SK-N-SH (cell line): ENCODE data around the gene DEFB131B. TPM values are rescaled to one million over a fixed set of nuclear protein-coding genes. Genes with fewer than 3 reads are reported as not detected.

ENCODE experiments used
- CTCF ChIA-PET: fragments of 300-600, 350-600 bp; formaldehyde crosslinking; extraction: SDS; loops from one replicate; lab custom pipeline; 2021; lab: Yijun Ruan, JAX
- POLR2A ChIA-PET: fragments of 350-600 bp; sonication (Branson Sonifier 250); formaldehyde crosslinking; extraction: SDS; loops from one replicate; lab custom pipeline; 2020; ENCODE audit warnings: antibody characterized with exemption, inconsistent platforms; lab: Yijun Ruan, JAX
- DNase-seq: peaks from one replicate; pipeline ENCODE4 v3.0.0; 2012
- H2AFZ ChIP-seq: fragments of 200-600 bp; sonication (generic); 2 replicates; pipeline ENCODE4 v1.8.1; 2016; ENCODE audit warnings: antibody characterized with exemption, mild to moderate bottlenecking, low read depth
- H3F3A ChIP-seq: fragments of 200-600 bp; sonication (generic); replicated peaks from 2 replicates; pipeline ENCODE3; 2016; ENCODE audit warnings: antibody characterized with exemption, mild to moderate bottlenecking; ENCODE audit not compliant: insufficient read depth
- H3K27ac ChIP-seq, 2 experiments: fragments of 200-500 bp in 1 of 2; fragments of 200-600 bp in 1 of 2; sonication (Bioruptor generic) in 1 of 2; sonication (generic), shearing (Covaris generic) in 1 of 2; 2 replicates each; pipeline versions ENCODE4 v1.5.1 to v1.6.1; 2014 to 2016; ENCODE audit warnings: low read depth in 2 of 2, inconsistent platforms in 1 of 2, low read length in 1 of 2, mild to moderate bottlenecking in 1 of 2, mixed read lengths in 1 of 2
- H3K27me3 ChIP-seq: fragments of 200-600 bp; sonication (generic), shearing (Covaris generic); 2 replicates; pipeline ENCODE4 v1.6.1; 2016; ENCODE audit warnings: mixed run types; ENCODE audit not compliant: insufficient read depth
- H3K36me3 ChIP-seq, 2 experiments: fragments of 200-500 bp in 1 of 2; fragments of 200-600 bp in 1 of 2; sonication (Bioruptor generic) in 1 of 2; sonication (generic) in 1 of 2; replicated peaks in 1 of 2; 2 replicates each; pipeline versions ENCODE3 to v1.5.1; 2014 to 2016; ENCODE audit warnings: low read length in 1 of 2, mild to moderate bottlenecking in 1 of 2; ENCODE audit not compliant: insufficient read depth in 2 of 2, control insufficient read depth in 1 of 2
- H3K4me1 ChIP-seq, 2 experiments: fragments of 200-500 bp in 1 of 2; fragments of 200-600 bp in 1 of 2; sonication (Bioruptor generic) in 1 of 2; sonication (generic), shearing (Covaris generic) in 1 of 2; 2 replicates each; pipeline versions ENCODE4 v1.5.1 to v1.6.1; 2014 to 2016; ENCODE audit warnings: low read depth in 1 of 2, low read length in 1 of 2, mixed run types in 1 of 2; ENCODE audit not compliant: insufficient read depth in 2 of 2, control insufficient read depth in 1 of 2
- H3K4me2 ChIP-seq: fragments of 200-600 bp; sonication (generic), shearing (Covaris generic); 2 replicates; pipeline ENCODE4 v1.6.1; 2017; ENCODE audit warnings: mixed run types
- H3K4me3 ChIP-seq, 2 experiments: fragments of 200-500 bp in 1 of 2; fragments of 200-600 bp in 1 of 2; sonication (Bioruptor generic) in 1 of 2; sonication (generic), shearing (Covaris generic) in 1 of 2; 2 replicates each; pipeline versions ENCODE4 v1.5.1 to v1.8.1; 2014 to 2016; ENCODE audit warnings: low read depth in 2 of 2, inconsistent platforms in 1 of 2, low read length in 1 of 2, mild to moderate bottlenecking in 1 of 2, mixed read lengths in 1 of 2, moderate library complexity in 1 of 2
- H3K79me2 ChIP-seq: fragments of 200-600 bp; sonication (generic); 2 replicates; pipeline ENCODE4 v1.8.1; 2017; ENCODE audit warnings: mild to moderate bottlenecking; ENCODE audit not compliant: insufficient read depth
- H3K9ac ChIP-seq: fragments of 200-600 bp; sonication (generic); 2 replicates; pipeline ENCODE4 v1.6.1; 2017; ENCODE audit warnings: mixed run types
- H3K9me2 ChIP-seq: fragments of 200-600 bp; sonication (generic); 2 replicates; pipeline ENCODE4 v1.6.1; 2017; ENCODE audit warnings: mixed run types
- H3K9me3 ChIP-seq: fragments of 200-600 bp; sonication (generic); 2 replicates; pipeline ENCODE4 v1.6.1; 2017; ENCODE audit warnings: mixed run types, mild to moderate bottlenecking, moderate library complexity
- H4K20me1 ChIP-seq: fragments of 200-600 bp; sonication (generic); 2 replicates; pipeline ENCODE4 v1.6.1; 2017; ENCODE audit warnings: mild to moderate bottlenecking, mixed run types; ENCODE audit not compliant: insufficient read depth
- CHD2 ChIP-seq: fragments of 150-350 bp; IDR thresholded peaks from 2 replicates; pipeline ENCODE4 v1.6.1; 2018; ENCODE audit warnings: low read length; ENCODE audit not compliant: partially characterized antibody
- EP300 ChIP-seq, 2 experiments: IDR thresholded peaks; 2 replicates each; pipeline versions ENCODE4 v1.4.0 to v1.6.1; 2012; ENCODE audit warnings: borderline replicate concordance in 1 of 2, low read depth in 1 of 2, low read length in 1 of 2
- EZH2phosphoT487 ChIP-seq: fragments of 200-600 bp; sonication (generic); IDR thresholded peaks from 2 replicates; pipeline ENCODE4 v1.6.1; 2017; ENCODE audit warnings: low read depth, mixed run types, mild to moderate bottlenecking, antibody characterized with exemption, moderate library complexity, borderline replicate concordance
- MEF2A ChIP-seq: IDR thresholded peaks from 2 replicates; pipeline ENCODE4 v1.4.0; 2012; ENCODE audit warnings: low read depth, borderline replicate concordance
- NRF1 ChIP-seq: IDR thresholded peaks from 2 replicates; pipeline ENCODE4 v1.6.1; 2012; ENCODE audit warnings: low read depth, mild to moderate bottlenecking, low read length
- POLR2AphosphoS5 ChIP-seq: IDR thresholded peaks from 2 replicates; pipeline ENCODE4 v1.6.1; 2012; ENCODE audit warnings: low read depth, low read length
- RFX5 ChIP-seq: IDR thresholded peaks from 2 replicates; pipeline ENCODE4 v1.6.1; 2012; ENCODE audit warnings: mild to moderate bottlenecking, improper control_type of control experiment, low read length
- RXRA ChIP-seq: IDR thresholded peaks from 2 replicates; pipeline ENCODE4 v1.4.0; 2012; ENCODE audit warnings: low read depth, mild to moderate bottlenecking, borderline replicate concordance
- SIN3A ChIP-seq: IDR thresholded peaks from 2 replicates; pipeline ENCODE4 v1.6.1; 2012; ENCODE audit warnings: low read depth, mild to moderate bottlenecking, low read length, moderate library complexity, borderline replicate concordance
- WGBS: methylation state at CpG from one replicate; pipeline ENCODE4 v1.1.6; 2017; ENCODE audit warnings: low lambda C conversion rate; 5-methylcytosine and 5-hydroxymethylcytosine counted together
- polyA plus RNA-seq, 3 experiments: library from polyadenylated mRNA; depleted of rRNA; stranded (reverse); fragments of >200 nt; gene quantifications; 2 replicates each; pipeline ENCODE4 v1.2.3, GENCODE V29; 2012
- TF ChIP-seq, protein P1 (sequence below): IDR thresholded peaks from 2 replicates; pipeline ENCODE4 v1.6.1; 2012; ENCODE audit warnings: mild to moderate bottlenecking, low read depth, low read length, moderate library complexity
- TF ChIP-seq, protein P2 (sequence below): fragments of 150-350 bp; IDR thresholded peaks from 2 replicates; pipeline ENCODE4 v1.6.1; 2016; ENCODE audit warnings: mild to moderate bottlenecking, low read depth, low read length
- TF ChIP-seq, protein P3 (sequence below): IDR thresholded peaks from 2 replicates; pipeline ENCODE4; 2012
- TF ChIP-seq, protein P4 (sequence below): IDR thresholded peaks from 2 replicates; pipeline ENCODE4 v1.4.0; 2012; ENCODE audit warnings: low read depth
- TF ChIP-seq, protein P5 (sequence below): IDR thresholded peaks from 2 replicates; pipeline ENCODE4 v1.4.0; 2012; ENCODE audit warnings: low read depth, borderline replicate concordance
- TF ChIP-seq, protein P6 (sequence below): IDR thresholded peaks from 2 replicates; pipeline ENCODE4 v1.4.0; 2012; ENCODE audit warnings: low read depth, borderline replicate concordance

Gene DEFB131B
- polyA plus RNA-seq, 1 of the 3 experiments (the other 2 are of a cell fraction) = not detected

DNA sequence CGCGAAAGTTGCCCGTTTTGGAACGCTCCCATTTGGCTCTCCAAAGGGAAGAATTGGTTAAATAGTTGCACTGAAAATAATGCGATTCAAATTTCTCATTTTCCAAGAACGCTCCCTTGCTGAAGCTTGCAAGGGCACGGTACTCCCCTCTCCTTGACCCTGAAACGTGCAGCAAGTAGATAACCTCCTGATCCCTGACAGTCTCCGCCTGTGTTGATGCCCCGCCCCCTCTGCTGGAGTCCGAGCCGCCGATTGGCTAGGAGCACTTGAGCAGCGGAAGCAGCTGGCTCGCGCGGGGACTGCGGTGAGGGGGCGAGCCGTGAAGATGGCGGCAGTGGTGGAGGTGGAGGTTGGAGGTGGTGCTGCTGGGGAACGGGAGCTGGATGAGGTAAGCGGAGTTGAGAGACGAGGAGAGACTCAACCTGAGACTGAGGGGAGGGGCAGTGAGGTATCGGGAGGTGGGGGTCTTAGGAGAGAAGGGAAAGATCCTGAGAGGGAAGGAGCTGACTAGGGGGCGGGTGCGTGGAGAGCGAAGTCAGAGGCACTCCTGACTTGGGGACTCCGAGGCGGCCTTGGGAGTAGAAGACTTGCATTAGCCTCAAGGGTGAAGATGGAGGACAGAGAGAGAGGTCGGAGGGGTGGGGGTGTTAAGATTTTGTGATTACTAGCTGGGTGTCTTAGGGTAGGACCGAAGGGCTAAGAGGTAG is 50.6 kb downstream of the DEFB131B start, which contains the start of gene RNF121 (continued):
- TF ChIP-seq EZH2phosphoT487 = no peak
- TF ChIP-seq, protein P1, sequence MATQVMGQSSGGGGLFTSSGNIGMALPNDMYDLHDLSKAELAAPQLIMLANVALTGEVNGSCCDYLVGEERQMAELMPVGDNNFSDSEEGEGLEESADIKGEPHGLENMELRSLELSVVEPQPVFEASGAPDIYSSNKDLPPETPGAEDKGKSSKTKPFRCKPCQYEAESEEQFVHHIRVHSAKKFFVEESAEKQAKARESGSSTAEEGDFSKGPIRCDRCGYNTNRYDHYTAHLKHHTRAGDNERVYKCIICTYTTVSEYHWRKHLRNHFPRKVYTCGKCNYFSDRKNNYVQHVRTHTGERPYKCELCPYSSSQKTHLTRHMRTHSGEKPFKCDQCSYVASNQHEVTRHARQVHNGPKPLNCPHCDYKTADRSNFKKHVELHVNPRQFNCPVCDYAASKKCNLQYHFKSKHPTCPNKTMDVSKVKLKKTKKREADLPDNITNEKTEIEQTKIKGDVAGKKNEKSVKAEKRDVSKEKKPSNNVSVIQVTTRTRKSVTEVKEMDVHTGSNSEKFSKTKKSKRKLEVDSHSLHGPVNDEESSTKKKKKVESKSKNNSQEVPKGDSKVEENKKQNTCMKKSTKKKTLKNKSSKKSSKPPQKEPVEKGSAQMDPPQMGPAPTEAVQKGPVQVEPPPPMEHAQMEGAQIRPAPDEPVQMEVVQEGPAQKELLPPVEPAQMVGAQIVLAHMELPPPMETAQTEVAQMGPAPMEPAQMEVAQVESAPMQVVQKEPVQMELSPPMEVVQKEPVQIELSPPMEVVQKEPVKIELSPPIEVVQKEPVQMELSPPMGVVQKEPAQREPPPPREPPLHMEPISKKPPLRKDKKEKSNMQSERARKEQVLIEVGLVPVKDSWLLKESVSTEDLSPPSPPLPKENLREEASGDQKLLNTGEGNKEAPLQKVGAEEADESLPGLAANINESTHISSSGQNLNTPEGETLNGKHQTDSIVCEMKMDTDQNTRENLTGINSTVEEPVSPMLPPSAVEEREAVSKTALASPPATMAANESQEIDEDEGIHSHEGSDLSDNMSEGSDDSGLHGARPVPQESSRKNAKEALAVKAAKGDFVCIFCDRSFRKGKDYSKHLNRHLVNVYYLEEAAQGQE = peak; percentile 19; the same call in 1 of the 2 replicates
- peak; percentile 96 for TF ChIP-seq POLR2AphosphoS5
- no peak for TF ChIP-seq RXRA
- TF ChIP-seq, protein P2, sequence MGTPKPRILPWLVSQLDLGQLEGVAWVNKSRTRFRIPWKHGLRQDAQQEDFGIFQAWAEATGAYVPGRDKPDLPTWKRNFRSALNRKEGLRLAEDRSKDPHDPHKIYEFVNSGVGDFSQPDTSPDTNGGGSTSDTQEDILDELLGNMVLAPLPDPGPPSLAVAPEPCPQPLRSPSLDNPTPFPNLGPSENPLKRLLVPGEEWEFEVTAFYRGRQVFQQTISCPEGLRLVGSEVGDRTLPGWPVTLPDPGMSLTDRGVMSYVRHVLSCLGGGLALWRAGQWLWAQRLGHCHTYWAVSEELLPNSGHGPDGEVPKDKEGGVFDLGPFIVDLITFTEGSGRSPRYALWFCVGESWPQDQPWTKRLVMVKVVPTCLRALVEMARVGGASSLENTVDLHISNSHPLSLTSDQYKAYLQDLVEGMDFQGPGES = peak; percentile 93

DNA sequence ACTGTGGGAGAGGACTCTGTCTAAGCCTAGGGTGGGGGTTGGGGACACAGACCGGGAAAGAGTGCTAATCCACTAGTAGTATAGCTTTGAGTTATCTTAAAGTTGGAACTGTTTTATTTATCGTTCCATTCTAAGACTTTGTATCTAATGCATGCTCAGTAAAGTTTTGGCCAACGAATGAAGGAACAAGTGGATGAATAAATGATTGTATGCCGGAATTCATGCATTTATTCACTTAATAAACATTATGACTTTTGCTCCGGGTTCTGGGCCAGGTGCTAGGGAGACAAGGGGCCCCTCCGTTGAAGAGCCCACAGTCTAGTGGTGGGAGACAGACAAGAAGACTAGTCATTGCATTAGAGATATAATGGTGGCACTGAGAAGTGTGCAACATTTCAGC is 51.2 kb downstream of the DEFB131B start:
- H3K36me3 ChIP-seq = peaks cover 3 to 9% of the 10 kb centered on the region in 2 experiments
- CTCF ChIA-PET = interaction anchor here (0.7 to 1.5 kb wide), 4 partner anchors 15 to 309 kb away, joined by 3 to 5 read pairs (median 3); no protein-coding TSS in a partner anchor
- H3K4me2 ChIP-seq = peak overlapping the region; percentile 95
- H3K9ac ChIP-seq = peak overlapping the region; percentile 92
- peaks cover 9% of the 10 kb centered on the region for H3F3A ChIP-seq
- peaks cover 18% of the 10 kb centered on the region for H4K20me1 ChIP-seq
- 5% methylated on average over 6 of the region's 6 CpGs for WGBS
- no peak overlapping the region for H3K27ac ChIP-seq
- H3K9me2 ChIP-seq = no peaks in the 10 kb centered on the region
- DNase-seq = no peak
- POLR2A ChIA-PET = interaction anchor here (1.0 to 2.3 kb wide), 2 partner anchors 10 to 183 kb away, joined by 3 to 8 read pairs; partner anchors contain the start of gene ANAPC15
- H3K4me3 ChIP-seq = peak overlapping the region; percentile 83 to 87
- no peaks in the 10 kb centered on the region for H3K27me3 ChIP-seq
- no peaks in the 10 kb centered on the region for H3K9me3 ChIP-seq
- H3K4me1 ChIP-seq = peaks cover 7 to 16% of the 10 kb centered on the region in 2 experiments; a peak in 3 of 4 replicates
- H2AFZ ChIP-seq = 0 out of 2 replicates have a peak overlapping the region, but pooled peaks have one; percentile 97
- H3K79me2 ChIP-seq = peaks cover 82% of the 10 kb centered on the region
- TF ChIP-seq, protein P3, sequence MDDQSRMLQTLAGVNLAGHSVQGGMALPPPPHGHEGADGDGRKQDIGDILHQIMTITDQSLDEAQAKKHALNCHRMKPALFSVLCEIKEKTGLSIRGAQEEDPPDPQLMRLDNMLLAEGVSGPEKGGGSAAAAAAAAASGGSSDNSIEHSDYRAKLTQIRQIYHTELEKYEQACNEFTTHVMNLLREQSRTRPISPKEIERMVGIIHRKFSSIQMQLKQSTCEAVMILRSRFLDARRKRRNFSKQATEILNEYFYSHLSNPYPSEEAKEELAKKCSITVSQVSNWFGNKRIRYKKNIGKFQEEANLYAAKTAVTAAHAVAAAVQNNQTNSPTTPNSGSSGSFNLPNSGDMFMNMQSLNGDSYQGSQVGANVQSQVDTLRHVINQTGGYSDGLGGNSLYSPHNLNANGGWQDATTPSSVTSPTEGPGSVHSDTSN = no peak
- no peak for TF ChIP-seq EP300 (IDR thresholded peaks at IDR 0.05; ENCODE audit: borderline replicate concordance in 1 of 2, low read depth in 1 of 2, low read length in 1 of 2)
- TF ChIP-seq, protein P4, sequence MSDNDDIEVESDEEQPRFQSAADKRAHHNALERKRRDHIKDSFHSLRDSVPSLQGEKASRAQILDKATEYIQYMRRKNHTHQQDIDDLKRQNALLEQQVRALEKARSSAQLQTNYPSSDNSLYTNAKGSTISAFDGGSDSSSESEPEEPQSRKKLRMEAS = no peak
- TF ChIP-seq, protein P1 = no peak
- TF ChIP-seq, protein P5, sequence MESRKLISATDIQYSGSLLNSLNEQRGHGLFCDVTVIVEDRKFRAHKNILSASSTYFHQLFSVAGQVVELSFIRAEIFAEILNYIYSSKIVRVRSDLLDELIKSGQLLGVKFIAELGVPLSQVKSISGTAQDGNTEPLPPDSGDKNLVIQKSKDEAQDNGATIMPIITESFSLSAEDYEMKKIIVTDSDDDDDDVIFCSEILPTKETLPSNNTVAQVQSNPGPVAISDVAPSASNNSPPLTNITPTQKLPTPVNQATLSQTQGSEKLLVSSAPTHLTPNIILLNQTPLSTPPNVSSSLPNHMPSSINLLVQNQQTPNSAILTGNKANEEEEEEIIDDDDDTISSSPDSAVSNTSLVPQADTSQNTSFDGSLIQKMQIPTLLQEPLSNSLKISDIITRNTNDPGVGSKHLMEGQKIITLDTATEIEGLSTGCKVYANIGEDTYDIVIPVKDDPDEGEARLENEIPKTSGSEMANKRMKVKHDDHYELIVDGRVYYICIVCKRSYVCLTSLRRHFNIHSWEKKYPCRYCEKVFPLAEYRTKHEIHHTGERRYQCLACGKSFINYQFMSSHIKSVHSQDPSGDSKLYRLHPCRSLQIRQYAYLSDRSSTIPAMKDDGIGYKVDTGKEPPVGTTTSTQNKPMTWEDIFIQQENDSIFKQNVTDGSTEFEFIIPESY = no peak
- no peak for TF ChIP-seq MEF2A
- no peak for TF ChIP-seq SIN3A
- no peak for TF ChIP-seq NRF1
- TF ChIP-seq, protein P6, sequence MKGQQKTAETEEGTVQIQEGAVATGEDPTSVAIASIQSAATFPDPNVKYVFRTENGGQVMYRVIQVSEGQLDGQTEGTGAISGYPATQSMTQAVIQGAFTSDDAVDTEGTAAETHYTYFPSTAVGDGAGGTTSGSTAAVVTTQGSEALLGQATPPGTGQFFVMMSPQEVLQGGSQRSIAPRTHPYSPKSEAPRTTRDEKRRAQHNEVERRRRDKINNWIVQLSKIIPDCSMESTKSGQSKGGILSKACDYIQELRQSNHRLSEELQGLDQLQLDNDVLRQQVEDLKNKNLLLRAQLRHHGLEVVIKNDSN = no peak
- no peak for TF ChIP-seq RFX5
- TF ChIP-seq CHD2 = no peak
